OCI-LY7 (cell line): ENCODE results near the gene TXNL1. TPM values are rescaled to one million over a fixed set of nuclear protein-coding genes. Genes with fewer than 3 reads are reported as not detected.

Experiments
- BruUV-seq: library from RNA; stranded (reverse); fragments of 400-500 nt; replicated peaks from 2 replicates; lab custom pipeline; 2021; lab: Mats Ljungman, UMichigan
- CTCF ChIA-PET: fragments of 300-600 bp; sonication (Branson Sonifier 250); formaldehyde crosslinking; loops from one replicate; lab custom pipeline; 2022; ENCODE audit warnings: antibody characterized with exemption; ENCODE audit not compliant: unreplicated experiment; lab: Charles Lee
- POLR2A ChIA-PET: fragments of 300-600 bp; sonication (Branson Sonifier 250); formaldehyde crosslinking; loops from one replicate; lab custom pipeline; 2022; ENCODE audit warnings: antibody characterized with exemption; lab: Charles Lee
- DNase-seq: peaks from one replicate; pipeline ENCODE4 v3.0.0-alpha.2; 2015; ENCODE audit warnings: low spot score
- H2AFZ ChIP-seq: fragments of 200-600 bp; sonication (generic), shearing (Covaris generic); 2 replicates; pipeline ENCODE4 v1.6.1; 2014; ENCODE audit warnings: mild to moderate bottlenecking, antibody characterized with exemption, low read length, moderate library complexity
- H3K27ac ChIP-seq: fragments of 200-600 bp; sonication (generic); 2 replicates; pipeline ENCODE4 v1.5.1; 2014; ENCODE audit warnings: mixed run types, low read depth, mild to moderate bottlenecking, moderate library complexity, low read length, inconsistent platforms; ENCODE audit not compliant: poor library complexity, severe bottlenecking
- H3K36me3 ChIP-seq: fragments of 200-600 bp; sonication (generic); 2 replicates; pipeline ENCODE4 v1.6.1; 2014; ENCODE audit warnings: mild to moderate bottlenecking, antibody characterized with exemption, low read length, moderate library complexity, mixed read lengths; ENCODE audit not compliant: insufficient read depth
- H3K4me1 ChIP-seq: fragments of 200-600 bp; sonication (generic); 2 replicates; pipeline ENCODE4 v1.5.1; 2014; ENCODE audit warnings: mild to moderate bottlenecking, low read length; ENCODE audit not compliant: insufficient read depth, poor library complexity, severe bottlenecking
- H3K4me2 ChIP-seq: fragments of 200-600 bp; sonication (generic); 2 replicates; pipeline ENCODE4 v1.6.1; 2014; ENCODE audit warnings: mild to moderate bottlenecking, low read length
- H3K4me3 ChIP-seq: fragments of 200-600 bp; sonication (generic); 2 replicates; pipeline ENCODE4 v1.5.1; 2014; ENCODE audit warnings: mild to moderate bottlenecking, low read depth, low read length; ENCODE audit not compliant: poor library complexity, severe bottlenecking
- H3K79me2 ChIP-seq: fragments of 200-600 bp; sonication (generic); 2 replicates; pipeline ENCODE4 v1.6.1; 2016; ENCODE audit warnings: low read depth, mild to moderate bottlenecking, low read length, moderate library complexity, mixed read lengths; ENCODE audit not compliant: insufficient read depth
- H3K9me2 ChIP-seq: fragments of 200-600 bp; sonication (generic); 2 replicates; pipeline ENCODE4 v1.6.1; 2016; ENCODE audit warnings: mild to moderate bottlenecking, low read length, mixed read lengths; ENCODE audit not compliant: insufficient read depth
- H3K9me3 ChIP-seq: fragments of 200-600 bp; sonication (generic); 2 replicates; pipeline ENCODE4 v1.6.1; 2014; ENCODE audit warnings: mild to moderate bottlenecking, mixed run types, low read length, mixed read lengths
- H4K20me1 ChIP-seq: fragments of 200-600 bp; sonication (generic); 2 replicates; pipeline ENCODE4 v1.6.1; 2014; ENCODE audit warnings: mild to moderate bottlenecking, antibody characterized with exemption, low read length, moderate library complexity, mixed read lengths; ENCODE audit not compliant: insufficient read depth
- EZH2phosphoT487 ChIP-seq: fragments of 200-600 bp; sonication (generic); IDR thresholded peaks from 2 replicates; pipeline ENCODE4 v1.6.1; 2018; ENCODE audit warnings: low read depth, borderline replicate concordance, mild to moderate bottlenecking, mixed run types, antibody characterized with exemption, low read length, moderate library complexity, mixed read lengths
- intact Hi-C: fragments of 100-400 bp; cut with micrococcal nuclease; formaldehyde crosslinking; loops from one replicate; pipeline ENCODE4 v1.10.0; 2022; ENCODE audit not compliant: unreplicated experiment
- total RNA-seq, 2 experiments: library from RNA; depleted of rRNA in 1 of 2; stranded (reverse); fragments of >200 nt in 1 of 2; shearing (Covaris generic) in 1 of 2; gene quantifications; 2 replicates each; pipeline ENCODE4 v1.2.3, GENCODE V29; 2014 to 2022
- TF ChIP-seq, protein P1 (sequence below): fragments of 200-600 bp; sonication (generic); conservative IDR thresholded peaks from 2 replicates; pipeline ENCODE4 v1.5.1; 2014; ENCODE audit warnings: mild to moderate bottlenecking, antibody characterized with exemption, low read length, moderate library complexity, mixed read lengths

Gene TXNL1
- total RNA-seq, 2 experiments from 2014 or later = 13.9 to 42.5 TPM

DNA sequence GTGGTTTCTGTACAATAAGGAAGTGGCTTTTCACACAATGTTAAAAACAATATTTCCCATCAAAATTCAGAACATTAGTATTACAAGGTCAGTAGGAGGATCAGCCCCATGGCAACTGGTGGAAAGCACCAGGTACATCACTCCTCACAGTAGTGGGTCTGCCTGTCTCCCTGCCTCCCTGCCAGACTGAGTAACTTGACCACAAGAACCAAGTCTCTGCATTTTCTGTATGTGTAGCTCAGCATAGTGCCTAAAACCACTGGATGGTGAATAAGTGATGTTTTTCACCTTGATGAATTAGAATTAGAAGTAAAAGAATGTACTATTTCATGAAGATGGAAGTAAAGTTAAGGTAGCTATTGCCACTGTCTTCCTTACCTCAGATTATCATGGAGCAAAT is 8.7 kb upstream of the TXNL1 start:
- peaks cover 6% of the 10 kb centered on the region for H3K4me1 ChIP-seq
- no peak overlapping the region for H2AFZ ChIP-seq
- H3K36me3 ChIP-seq = no peaks in the 10 kb centered on the region
- no peak overlapping the region for H3K4me3 ChIP-seq
- no TSS peak for BruUV-seq
- H3K4me2 ChIP-seq = no peak overlapping the region
- intact Hi-C loops = no loop called here
- H3K9me2 ChIP-seq = no peaks in the 10 kb centered on the region
- no peak overlapping the region for H3K27ac ChIP-seq
- H3K9me3 ChIP-seq = no peaks in the 10 kb centered on the region
- CTCF ChIA-PET = no interaction called here
- POLR2A ChIA-PET = interaction anchor here (0.6 kb wide), 2 partner anchors 33 to 508 kb away, joined by 3 to 5 read pairs; no protein-coding TSS in a partner anchor
- DNase-seq = no peak
- peaks cover 5% of the 10 kb centered on the region; the same call in 1 of the 2 replicates for H3K79me2 ChIP-seq
- no peak for TF ChIP-seq EZH2phosphoT487
- TF ChIP-seq, protein P1, sequence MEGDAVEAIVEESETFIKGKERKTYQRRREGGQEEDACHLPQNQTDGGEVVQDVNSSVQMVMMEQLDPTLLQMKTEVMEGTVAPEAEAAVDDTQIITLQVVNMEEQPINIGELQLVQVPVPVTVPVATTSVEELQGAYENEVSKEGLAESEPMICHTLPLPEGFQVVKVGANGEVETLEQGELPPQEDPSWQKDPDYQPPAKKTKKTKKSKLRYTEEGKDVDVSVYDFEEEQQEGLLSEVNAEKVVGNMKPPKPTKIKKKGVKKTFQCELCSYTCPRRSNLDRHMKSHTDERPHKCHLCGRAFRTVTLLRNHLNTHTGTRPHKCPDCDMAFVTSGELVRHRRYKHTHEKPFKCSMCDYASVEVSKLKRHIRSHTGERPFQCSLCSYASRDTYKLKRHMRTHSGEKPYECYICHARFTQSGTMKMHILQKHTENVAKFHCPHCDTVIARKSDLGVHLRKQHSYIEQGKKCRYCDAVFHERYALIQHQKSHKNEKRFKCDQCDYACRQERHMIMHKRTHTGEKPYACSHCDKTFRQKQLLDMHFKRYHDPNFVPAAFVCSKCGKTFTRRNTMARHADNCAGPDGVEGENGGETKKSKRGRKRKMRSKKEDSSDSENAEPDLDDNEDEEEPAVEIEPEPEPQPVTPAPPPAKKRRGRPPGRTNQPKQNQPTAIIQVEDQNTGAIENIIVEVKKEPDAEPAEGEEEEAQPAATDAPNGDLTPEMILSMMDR = no peak
- no peaks in the 10 kb centered on the region for H4K20me1 ChIP-seq

DNA sequence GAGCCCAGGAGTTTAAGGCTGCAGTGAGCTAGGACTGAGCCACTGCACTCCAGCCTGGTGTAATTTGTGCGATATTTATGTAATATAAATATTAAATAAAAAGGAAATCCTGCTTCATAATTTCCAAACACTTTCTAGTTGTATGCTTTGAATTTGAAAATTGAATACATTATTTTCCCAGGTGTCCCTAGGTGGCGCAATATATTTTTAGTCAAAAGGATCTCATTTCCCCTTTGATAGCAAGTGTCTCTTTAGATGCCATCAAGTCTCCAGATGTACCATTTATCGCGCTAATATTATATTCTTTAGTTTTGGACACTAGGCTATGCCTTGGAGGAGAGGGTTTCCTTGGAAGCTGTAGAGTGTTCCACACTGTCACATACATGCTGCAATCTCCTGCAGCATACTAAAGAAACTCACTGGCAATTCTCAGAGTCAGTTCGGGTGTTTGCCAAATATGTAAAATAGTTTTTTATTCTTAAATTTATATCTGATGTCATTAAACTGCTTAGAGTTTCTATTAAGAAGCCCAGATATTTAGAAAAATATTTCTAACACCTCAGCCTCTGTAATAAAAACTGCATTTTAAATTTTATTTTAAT is 7.1 kb upstream of the TXNL1 start:
- Histone ChIP-seq H3K36me3 (no peaks in the 10 kb centered on the region), H3K4me2 (0 out of 2 replicates have a peak overlapping the region, but pooled peaks have one; percentile 17), H3K27ac (no peak overlapping the region), H3K9me2 (no peaks in the 10 kb centered on the region), H4K20me1 (no peaks in the 10 kb centered on the region), H2AFZ (0 out of 2 replicates have a peak overlapping the region, but pooled peaks have one; percentile 50), H3K4me1 (peaks cover 3% of the 10 kb centered on the region), H3K4me3 (no peak overlapping the region), H3K79me2 (no peaks in the 10 kb centered on the region), H3K9me3 (no peaks in the 10 kb centered on the region)
- TF ChIP-seq, protein P1 = peak; percentile 72
- no peak for TF ChIP-seq EZH2phosphoT487
- BruUV-seq = no TSS peak
- ChIA-PET CTCF (no interaction called here), POLR2A (no interaction called here)
- DNase-seq = peak; percentile 51
- intact Hi-C loops = no loop called here

DNA sequence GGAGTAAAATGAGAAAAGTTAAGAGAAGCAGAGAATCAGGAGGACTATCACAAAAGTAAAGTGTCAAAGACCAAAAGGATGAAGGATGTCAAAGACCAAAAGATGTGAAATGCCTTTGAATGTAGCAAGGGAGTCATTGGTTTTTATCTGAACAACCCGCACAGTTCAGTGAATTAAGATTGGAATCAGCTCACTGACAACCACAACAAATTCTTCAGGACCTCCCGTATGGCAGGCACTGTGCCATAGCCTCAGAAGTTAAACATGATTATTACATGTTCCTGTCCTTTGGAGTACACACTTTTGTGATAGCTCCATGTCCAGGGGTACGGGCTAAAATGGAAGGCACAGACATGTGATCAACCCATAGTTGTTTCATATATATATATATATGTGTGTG is 5.0 kb upstream of the TXNL1 start:
- Histone ChIP-seq H3K79me2 (no peaks in the 10 kb centered on the region), H3K4me2 (no peak overlapping the region), H3K36me3 (no peaks in the 10 kb centered on the region), H3K9me2 (no peaks in the 10 kb centered on the region), H2AFZ (no peak overlapping the region), H3K27ac (no peak overlapping the region), H4K20me1 (no peaks in the 10 kb centered on the region), H3K4me3 (no peak overlapping the region), H3K4me1 (peaks cover 9% of the 10 kb centered on the region), H3K9me3 (no peaks in the 10 kb centered on the region)
- BruUV-seq = no TSS peak
- ChIA-PET POLR2A (no interaction called here), CTCF (no interaction called here)
- intact Hi-C loops = no loop called here
- DNase-seq = no peak
- TF ChIP-seq EZH2phosphoT487 = no peak
- TF ChIP-seq, protein P1 = no peak
